MCF 10A (cell line): ENCODE measurements around the gene VWA3B. TPM values are rescaled to one million over a fixed set of nuclear protein-coding genes. Genes with fewer than 3 reads are reported as not detected.

Experiments
- BruUV-seq: library from RNA; stranded (reverse); fragments of 400-500 nt; replicated peaks from 2 replicates; lab custom pipeline; 2021; lab: Mats Ljungman, UMichigan
- CTCF ChIA-PET: fragments of 300-600 bp; sonication (Branson Sonifier 250); formaldehyde crosslinking; extraction: SDS; loops from one replicate; lab custom pipeline; 2021; ENCODE audit warnings: antibody characterized with exemption, inconsistent platforms; lab: Yijun Ruan, JAX
- POLR2A ChIA-PET: fragments of 300-600, 350-650 bp; sonication (Branson Sonifier 250); formaldehyde crosslinking; extraction: SDS; loops from one replicate; lab custom pipeline; 2020; ENCODE audit warnings: antibody characterized with exemption, inconsistent platforms; lab: Yijun Ruan, JAX
- DNase-seq: peaks from one replicate; pipeline ENCODE4 v3.0.0-alpha.2; 2018; ENCODE audit not compliant: unreplicated experiment
- H3K27ac Mint-ChIP-seq: one replicate; pipeline ENCODE4 v1.8.0; 2022; ENCODE audit warnings: mild to moderate bottlenecking, low read depth, mixed read lengths; ENCODE audit not compliant: unreplicated experiment
- H3K27me3 Mint-ChIP-seq: one replicate; pipeline ENCODE4 v1.8.0; 2022; ENCODE audit warnings: mixed read lengths; ENCODE audit not compliant: insufficient read depth, unreplicated experiment
- H3K36me3 Mint-ChIP-seq: one replicate; pipeline ENCODE4 v1.8.0; 2022; ENCODE audit warnings: mild to moderate bottlenecking, moderate library complexity, mixed read lengths; ENCODE audit not compliant: insufficient read depth, unreplicated experiment
- H3K4me1 Mint-ChIP-seq: one replicate; pipeline ENCODE4 v1.8.0; 2022; ENCODE audit warnings: mixed read lengths; ENCODE audit not compliant: insufficient read depth, unreplicated experiment
- H3K4me3 Mint-ChIP-seq: one replicate; pipeline ENCODE4 v1.8.0; 2022; ENCODE audit warnings: mild to moderate bottlenecking, moderate library complexity, mixed read lengths; ENCODE audit not compliant: unreplicated experiment
- H3K9me3 Mint-ChIP-seq: one replicate; pipeline ENCODE4 v1.8.0; 2022; ENCODE audit warnings: mixed read lengths; ENCODE audit not compliant: unreplicated experiment
- intact Hi-C: fragments of 100-400 bp; cut with micrococcal nuclease; formaldehyde crosslinking; loops from 2 replicates; pipeline ENCODE4 v1.14.1; 2022
- total RNA-seq: library from RNA; stranded (reverse); gene quantifications from 2 replicates; pipeline ENCODE4 v1.2.3, GENCODE V29; 2022
- TF ChIP-seq, protein P1 (sequence below): fragments of 200-600 bp; IDR thresholded peaks from one replicate; pipeline ENCODE4 v1.8.0; 2022; ENCODE audit warnings: antibody characterized with exemption, mild to moderate bottlenecking; ENCODE audit not compliant: unreplicated experiment

Gene VWA3B
- total RNA-seq, 1 experiment from 2014 or later: not detected

DNA sequence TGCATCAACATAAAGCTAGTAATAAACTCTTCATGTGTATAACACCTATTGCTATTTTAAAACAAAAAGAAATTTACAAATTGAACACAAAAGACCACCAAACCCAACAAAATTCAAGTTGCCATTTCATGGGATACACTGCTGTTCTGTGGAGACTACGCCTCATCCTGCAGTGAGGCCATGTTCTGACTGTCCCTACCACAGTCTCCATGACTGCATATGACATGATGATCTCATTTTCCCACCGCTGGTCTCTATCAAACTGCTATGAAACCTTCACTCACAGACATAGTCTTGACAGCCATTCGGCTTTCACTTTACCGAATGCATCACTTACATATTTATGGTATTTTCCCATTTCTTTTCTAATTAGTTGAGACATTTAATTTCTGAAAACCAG is 21.2 kb upstream of the VWA3B start:
- H3K9me3 Mint-ChIP-seq: no peaks in the 10 kb centered on the region
- TF ChIP-seq, protein P1, sequence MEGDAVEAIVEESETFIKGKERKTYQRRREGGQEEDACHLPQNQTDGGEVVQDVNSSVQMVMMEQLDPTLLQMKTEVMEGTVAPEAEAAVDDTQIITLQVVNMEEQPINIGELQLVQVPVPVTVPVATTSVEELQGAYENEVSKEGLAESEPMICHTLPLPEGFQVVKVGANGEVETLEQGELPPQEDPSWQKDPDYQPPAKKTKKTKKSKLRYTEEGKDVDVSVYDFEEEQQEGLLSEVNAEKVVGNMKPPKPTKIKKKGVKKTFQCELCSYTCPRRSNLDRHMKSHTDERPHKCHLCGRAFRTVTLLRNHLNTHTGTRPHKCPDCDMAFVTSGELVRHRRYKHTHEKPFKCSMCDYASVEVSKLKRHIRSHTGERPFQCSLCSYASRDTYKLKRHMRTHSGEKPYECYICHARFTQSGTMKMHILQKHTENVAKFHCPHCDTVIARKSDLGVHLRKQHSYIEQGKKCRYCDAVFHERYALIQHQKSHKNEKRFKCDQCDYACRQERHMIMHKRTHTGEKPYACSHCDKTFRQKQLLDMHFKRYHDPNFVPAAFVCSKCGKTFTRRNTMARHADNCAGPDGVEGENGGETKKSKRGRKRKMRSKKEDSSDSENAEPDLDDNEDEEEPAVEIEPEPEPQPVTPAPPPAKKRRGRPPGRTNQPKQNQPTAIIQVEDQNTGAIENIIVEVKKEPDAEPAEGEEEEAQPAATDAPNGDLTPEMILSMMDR: no peak
- H3K36me3 Mint-ChIP-seq: no peaks in the 10 kb centered on the region
- intact Hi-C loops: no loop called here
- CTCF ChIA-PET: interaction anchor here (0.6 to 0.7 kb wide), 2 partner anchors 23 to 485 kb away, joined by 3 read pairs; no protein-coding TSS in a partner anchor
- H3K27me3 Mint-ChIP-seq: peaks cover 20% of the 10 kb centered on the region
- no TSS peak for BruUV-seq
- no peaks in the 10 kb centered on the region for H3K4me1 Mint-ChIP-seq
- no peak overlapping the region for H3K27ac Mint-ChIP-seq
- POLR2A ChIA-PET: no interaction called here
- no peak for DNase-seq
- no peak overlapping the region for H3K4me3 Mint-ChIP-seq

DNA sequence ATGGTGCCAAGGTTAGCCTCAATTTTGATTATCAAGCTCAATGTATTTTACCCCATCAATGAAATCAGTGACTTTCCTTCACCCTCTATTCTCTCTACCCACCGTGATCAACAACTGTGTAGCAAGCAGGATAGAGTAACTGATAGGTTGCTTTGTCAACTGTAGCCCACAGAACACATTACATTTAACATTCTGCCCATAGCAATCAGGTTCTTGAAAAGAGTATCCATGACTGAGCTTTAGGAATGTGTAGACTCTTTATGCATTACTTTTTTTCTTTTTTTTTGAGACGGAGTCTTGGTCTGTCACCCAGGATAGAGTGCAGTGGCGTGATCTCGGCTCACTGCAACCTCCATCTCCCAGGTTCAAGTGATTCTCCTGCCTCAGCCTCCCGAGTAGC is 19.8 kb upstream of the VWA3B start:
- Mint-ChIP-seq H3K27ac (no peak overlapping the region), H3K27me3 (peaks cover 20% of the 10 kb centered on the region), H3K4me3 (no peak overlapping the region), H3K9me3 (no peaks in the 10 kb centered on the region), H3K4me1 (no peaks in the 10 kb centered on the region), H3K36me3 (no peaks in the 10 kb centered on the region)
- no peak for DNase-seq
- ChIA-PET CTCF (interaction anchor here (0.6 kb wide), 1 partner anchor 11 kb away, joined by 5 read pairs; no protein-coding TSS in a partner anchor), POLR2A (interaction anchor here (1.1 kb wide), 1 partner anchor 26 kb away, joined by 3 read pairs; no protein-coding TSS in a partner anchor)
- no TSS peak for BruUV-seq
- TF ChIP-seq, protein P1: no peak
- intact Hi-C loops: no loop called here

DNA sequence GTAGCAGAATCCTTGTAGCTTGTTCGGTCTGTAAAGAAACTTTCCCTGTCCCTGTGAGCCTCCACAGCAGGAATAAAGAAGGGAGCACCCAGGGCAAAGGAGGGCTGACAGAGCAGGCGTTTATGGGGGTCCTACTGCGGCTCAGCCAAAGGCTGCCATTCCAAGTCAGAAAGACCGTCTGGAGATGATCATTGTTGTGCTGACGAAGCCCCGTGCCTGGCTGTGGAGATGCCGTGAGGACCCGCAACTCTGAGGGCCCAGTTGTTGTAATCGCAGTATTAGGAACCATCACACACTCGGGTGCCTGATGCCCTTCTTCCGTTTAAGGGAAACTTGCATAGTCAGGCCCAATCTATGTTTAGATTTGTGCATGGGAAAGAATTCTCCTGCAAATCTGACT is 16.9 kb upstream of the VWA3B start:
- DNase-seq: no peak
- no peak overlapping the region for H3K27ac Mint-ChIP-seq
- POLR2A ChIA-PET: interaction anchor here (0.7 kb wide), 1 partner anchor 13 kb away, joined by 3 read pairs; no protein-coding TSS in a partner anchor
- peaks cover 7% of the 10 kb centered on the region for H3K27me3 Mint-ChIP-seq
- no TSS peak for BruUV-seq
- H3K36me3 Mint-ChIP-seq: no peaks in the 10 kb centered on the region
- H3K4me1 Mint-ChIP-seq: no peaks in the 10 kb centered on the region
- H3K4me3 Mint-ChIP-seq: no peak overlapping the region
- CTCF ChIA-PET: interaction anchor here (1.3 kb wide), 1 partner anchor 11 kb away, joined by 3 read pairs; no protein-coding TSS in a partner anchor
- H3K9me3 Mint-ChIP-seq: no peaks in the 10 kb centered on the region
- intact Hi-C loops: no loop called here
- TF ChIP-seq, protein P1: no peak

DNA sequence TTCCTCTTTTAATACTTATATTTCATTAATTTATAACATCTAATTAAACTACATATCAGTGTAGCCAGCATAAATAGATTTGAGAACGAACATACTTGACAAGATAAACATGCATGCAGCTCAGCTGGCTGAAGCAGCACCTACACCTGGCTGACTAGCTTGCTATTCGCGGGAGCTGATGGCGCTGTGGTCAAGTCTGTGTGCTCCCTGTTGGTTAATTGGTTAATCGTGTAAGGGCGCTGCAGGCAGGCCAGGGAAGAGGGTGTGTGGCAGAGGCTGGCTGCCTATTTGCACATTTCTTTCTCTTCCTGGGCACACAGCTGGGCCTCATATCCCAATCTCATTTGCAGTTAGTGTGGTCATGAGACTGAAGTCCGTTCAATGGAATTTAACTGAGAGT is 14.5 kb upstream of the VWA3B start:
- CTCF ChIA-PET: interaction anchor here (0.7 to 0.9 kb wide), 2 partner anchors 24 to 316 kb away, joined by 3 read pairs; no protein-coding TSS in a partner anchor
- no peak for DNase-seq
- POLR2A ChIA-PET: no interaction called here
- H3K36me3 Mint-ChIP-seq: no peaks in the 10 kb centered on the region
- no peak overlapping the region for H3K27ac Mint-ChIP-seq
- no TSS peak for BruUV-seq
- no peaks in the 10 kb centered on the region for H3K4me1 Mint-ChIP-seq
- no peaks in the 10 kb centered on the region for H3K27me3 Mint-ChIP-seq
- H3K4me3 Mint-ChIP-seq: no peak overlapping the region
- TF ChIP-seq, protein P1: no peak
- no peaks in the 10 kb centered on the region for H3K9me3 Mint-ChIP-seq
- intact Hi-C loops: no loop called here
